Measurements from ENCODE around the gene AKAIN1.

GRCh38 chr18:5237083-5237722, 40.1 kb upstream of the AKAIN1 start:
- TF ChIP-seq CTCF (conservative IDR thresholded peaks at IDR 0.05; ENCODE audit: low read depth, low read length) (no peak), MAZ (IDR thresholded peaks at IDR 0.05; ENCODE audit: borderline replicate concordance, low read depth, low read length) (no peak), RAD21 (IDR thresholded peaks at IDR 0.05; ENCODE audit: low read length) (no peak), POLR2A (IDR thresholded peaks at IDR 0.05; ENCODE audit: low read depth, low read length) (no peak), FOS (IDR thresholded peaks at IDR 0.05; ENCODE audit: low read depth, low read length) (no peak), BHLHE40 (IDR thresholded peaks at IDR 0.05; ENCODE audit: low read depth, low read length) (no peak; the same call in none of the 2 replicates), RFX5 (IDR thresholded peaks at IDR 0.05; ENCODE audit: low read depth, low read length) (no peak), USF2 (IDR thresholded peaks at IDR 0.05; ENCODE audit: low read depth, low read length) (no peak), RCOR1 (IDR thresholded peaks at IDR 0.05; ENCODE audit: insufficient replicate concordance, low read length) (no peak), CEBPB (IDR thresholded peaks at IDR 0.05; ENCODE audit: low read depth, low read length) (no peak), ELK1 (IDR thresholded peaks at IDR 0.05; ENCODE audit: borderline replicate concordance, low read depth, low read length) (no peak), MAFK (IDR thresholded peaks at IDR 0.05; ENCODE audit: low read depth, low read length) (no peak), CHD1 (IDR thresholded peaks at IDR 0.05; ENCODE audit: low read depth, low read length) (no peak)

All from IMR-90 (cell line).